HepG2 (cell line): ENCODE measurements around the gene PSEN1. TPM values are rescaled to one million over a fixed set of nuclear protein-coding genes. Genes with fewer than 3 reads are reported as not detected.

Source experiments
- HOXD1 ChIP-seq: sonication (generic); formaldehyde crosslinking; IDR thresholded peaks from 2 replicates; pipeline ENCODE4 v1.5.0; 2020; ENCODE audit warnings: missing genetic modification reagents
- RAD21 ChIP-seq: fragments of 450-650 bp; formaldehyde crosslinking; IDR thresholded peaks from 2 replicates; pipeline ENCODE4 v1.5.0; 2020; ENCODE audit warnings: mild to moderate bottlenecking
- SMC3 ChIP-seq: IDR thresholded peaks from 2 replicates; pipeline ENCODE4 v1.6.1; 2011; ENCODE audit warnings: low read length, improper control_type of control experiment
- ZFY ChIP-seq: sonication (generic); formaldehyde crosslinking; IDR thresholded peaks from 2 replicates; pipeline ENCODE4 v1.4.0; 2020; ENCODE audit warnings: missing genetic modification reagents
- ZNF121 ChIP-seq: sonication (generic); formaldehyde crosslinking; IDR thresholded peaks from 2 replicates; pipeline ENCODE4 v1.5.0; 2020; ENCODE audit warnings: mild to moderate bottlenecking, missing genetic modification reagents
- ZNF776 ChIP-seq: sonication (generic); formaldehyde crosslinking; IDR thresholded peaks from 2 replicates; pipeline ENCODE4 v1.4.0; 2020; ENCODE audit warnings: mild to moderate bottlenecking, missing genetic modification reagents
- polyA plus RNA-seq, 8 experiments: library from polyadenylated mRNA; depleted of rRNA in 3 of 8; stranded (reverse) in 7 of 8; unstranded in 1 of 8; fragments of >200 nt; fragmentation: Illumina TruSeq in 4 of 8; extraction: Trizol in 4 of 8; gene quantifications; 2 replicates each; pipeline versions ENCODE4 v1.2.1 to v1.2.3, GENCODE V29; 2011 to 2016; ENCODE audit warnings: low read depth in 4 of 8, missing spikeins in 1 of 8, mixed read lengths in 1 of 8; ENCODE audit not compliant: insufficient read depth in 1 of 8
- total RNA-seq, 5 experiments: library from RNA; depleted of rRNA; stranded (reverse); fragments of >200 nt; fragmentation: Illumina TruSeq; extraction: Trizol; gene quantifications; 2 replicates each; pipeline ENCODE4 v1.2.3, GENCODE V29; 2016; ENCODE audit warnings: low read depth in 1 of 5
- TF ChIP-seq, protein P1 (sequence below): sonication (generic); formaldehyde crosslinking; IDR thresholded peaks from 2 replicates; pipeline ENCODE4 v1.4.0; 2020; ENCODE audit warnings: missing genetic modification reagents, mild to moderate bottlenecking, borderline replicate concordance
- TF ChIP-seq, protein P2 (sequence below): sonication (generic); formaldehyde crosslinking; IDR thresholded peaks from one replicate; pipeline ENCODE4 v1.5.1; 2020; ENCODE audit warnings: mild to moderate bottlenecking, missing genetic modification reagents; ENCODE audit errors: not compliant biosample characterization
- TF ChIP-seq, protein P3 (sequence below): sonication (generic); formaldehyde crosslinking; IDR thresholded peaks from 2 replicates; pipeline ENCODE4 v1.4.0; 2020; ENCODE audit warnings: mild to moderate bottlenecking, missing genetic modification reagents, borderline replicate concordance

Gene PSEN1
- total and polyA plus RNA-seq, 2 of the 13 experiments (the other 11 are each of a cell fraction or from before 2014, with no cell fraction given), result 12.5 to 26.6 TPM

DNA sequence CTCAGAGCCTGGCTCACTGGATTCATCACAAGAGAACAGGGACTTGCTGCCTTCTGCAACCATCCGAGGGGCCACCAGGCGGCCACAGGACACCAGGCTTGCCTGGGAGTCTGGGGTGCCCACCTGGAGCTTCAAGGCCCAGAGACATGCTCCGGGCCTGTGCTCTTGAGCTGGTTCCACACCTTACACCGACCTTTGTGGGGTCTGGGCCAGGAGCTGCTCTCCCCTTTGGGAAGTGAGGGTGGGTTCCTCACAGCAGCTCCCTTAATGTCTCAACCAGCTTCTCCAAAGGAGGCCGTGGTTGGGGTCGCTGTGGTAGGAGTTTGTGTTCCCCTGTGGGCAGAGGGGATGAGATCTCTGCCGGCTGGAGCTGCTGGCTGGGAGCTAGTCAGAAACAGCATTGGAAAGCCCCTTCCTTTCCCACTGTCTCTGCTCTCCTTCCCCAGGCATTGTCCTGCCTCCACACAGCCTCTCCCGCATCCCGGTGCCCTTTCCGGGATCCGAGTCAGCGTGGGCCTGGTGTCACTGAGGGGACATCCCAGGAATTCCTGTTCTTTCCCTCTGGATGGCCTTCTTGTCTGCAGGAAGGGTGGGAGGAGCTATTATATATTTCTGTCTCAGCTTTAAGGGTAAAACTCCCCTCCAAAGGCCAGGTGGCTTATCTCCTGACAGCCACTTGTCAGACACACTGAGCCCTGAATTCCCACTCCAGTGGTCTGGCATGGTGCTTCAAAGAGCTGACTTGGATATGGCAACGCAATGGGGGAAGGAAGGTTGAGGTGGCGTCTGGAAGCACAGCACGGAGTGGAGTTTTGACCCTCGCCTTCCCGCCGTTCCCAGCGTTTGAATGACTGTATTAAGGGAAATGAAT, 95.9 kb downstream of the PSEN1 start (continued):
- TF ChIP-seq, protein P1, sequence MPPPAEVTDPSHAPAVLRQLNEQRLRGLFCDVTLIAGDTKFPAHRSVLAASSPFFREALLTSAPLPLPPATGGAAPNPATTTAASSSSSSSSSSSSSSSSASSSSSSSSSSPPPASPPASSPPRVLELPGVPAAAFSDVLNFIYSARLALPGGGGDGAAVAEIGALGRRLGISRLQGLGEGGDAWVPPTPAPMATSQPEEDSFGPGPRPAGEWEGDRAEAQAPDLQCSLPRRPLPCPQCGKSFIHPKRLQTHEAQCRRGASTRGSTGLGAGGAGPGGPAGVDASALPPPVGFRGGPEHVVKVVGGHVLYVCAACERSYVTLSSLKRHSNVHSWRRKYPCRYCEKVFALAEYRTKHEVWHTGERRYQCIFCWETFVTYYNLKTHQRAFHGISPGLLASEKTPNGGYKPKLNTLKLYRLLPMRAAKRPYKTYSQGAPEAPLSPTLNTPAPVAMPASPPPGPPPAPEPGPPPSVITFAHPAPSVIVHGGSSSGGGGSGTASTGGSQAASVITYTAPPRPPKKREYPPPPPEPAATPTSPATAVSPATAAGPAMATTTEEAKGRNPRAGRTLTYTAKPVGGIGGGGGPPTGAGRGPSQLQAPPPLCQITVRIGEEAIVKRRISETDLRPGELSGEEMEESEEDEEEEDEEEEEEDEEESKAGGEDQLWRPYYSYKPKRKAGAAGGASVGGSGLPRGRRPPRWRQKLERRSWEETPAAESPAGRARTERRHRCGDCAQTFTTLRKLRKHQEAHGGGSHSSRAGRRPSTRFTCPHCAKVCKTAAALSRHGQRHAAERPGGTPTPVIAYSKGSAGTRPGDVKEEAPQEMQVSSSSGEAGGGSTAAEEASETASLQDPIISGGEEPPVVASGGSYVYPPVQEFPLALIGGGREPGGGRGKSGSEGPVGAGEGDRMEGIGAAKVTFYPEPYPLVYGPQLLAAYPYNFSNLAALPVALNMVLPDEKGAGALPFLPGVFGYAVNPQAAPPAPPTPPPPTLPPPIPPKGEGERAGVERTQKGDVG, result peak; percentile 46; the same call in 1 of the 2 replicates
- TF ChIP-seq ZFY, result peak; percentile 35; the same call in 1 of the 2 replicates
- TF ChIP-seq ZNF121, result 0 out of 2 replicates have a peak, but pooled peaks have one; percentile 14
- TF ChIP-seq HOXD1, result no peak
- no peak for TF ChIP-seq ZNF776 (CRISPR knock-in tag)
- TF ChIP-seq, protein P2, sequence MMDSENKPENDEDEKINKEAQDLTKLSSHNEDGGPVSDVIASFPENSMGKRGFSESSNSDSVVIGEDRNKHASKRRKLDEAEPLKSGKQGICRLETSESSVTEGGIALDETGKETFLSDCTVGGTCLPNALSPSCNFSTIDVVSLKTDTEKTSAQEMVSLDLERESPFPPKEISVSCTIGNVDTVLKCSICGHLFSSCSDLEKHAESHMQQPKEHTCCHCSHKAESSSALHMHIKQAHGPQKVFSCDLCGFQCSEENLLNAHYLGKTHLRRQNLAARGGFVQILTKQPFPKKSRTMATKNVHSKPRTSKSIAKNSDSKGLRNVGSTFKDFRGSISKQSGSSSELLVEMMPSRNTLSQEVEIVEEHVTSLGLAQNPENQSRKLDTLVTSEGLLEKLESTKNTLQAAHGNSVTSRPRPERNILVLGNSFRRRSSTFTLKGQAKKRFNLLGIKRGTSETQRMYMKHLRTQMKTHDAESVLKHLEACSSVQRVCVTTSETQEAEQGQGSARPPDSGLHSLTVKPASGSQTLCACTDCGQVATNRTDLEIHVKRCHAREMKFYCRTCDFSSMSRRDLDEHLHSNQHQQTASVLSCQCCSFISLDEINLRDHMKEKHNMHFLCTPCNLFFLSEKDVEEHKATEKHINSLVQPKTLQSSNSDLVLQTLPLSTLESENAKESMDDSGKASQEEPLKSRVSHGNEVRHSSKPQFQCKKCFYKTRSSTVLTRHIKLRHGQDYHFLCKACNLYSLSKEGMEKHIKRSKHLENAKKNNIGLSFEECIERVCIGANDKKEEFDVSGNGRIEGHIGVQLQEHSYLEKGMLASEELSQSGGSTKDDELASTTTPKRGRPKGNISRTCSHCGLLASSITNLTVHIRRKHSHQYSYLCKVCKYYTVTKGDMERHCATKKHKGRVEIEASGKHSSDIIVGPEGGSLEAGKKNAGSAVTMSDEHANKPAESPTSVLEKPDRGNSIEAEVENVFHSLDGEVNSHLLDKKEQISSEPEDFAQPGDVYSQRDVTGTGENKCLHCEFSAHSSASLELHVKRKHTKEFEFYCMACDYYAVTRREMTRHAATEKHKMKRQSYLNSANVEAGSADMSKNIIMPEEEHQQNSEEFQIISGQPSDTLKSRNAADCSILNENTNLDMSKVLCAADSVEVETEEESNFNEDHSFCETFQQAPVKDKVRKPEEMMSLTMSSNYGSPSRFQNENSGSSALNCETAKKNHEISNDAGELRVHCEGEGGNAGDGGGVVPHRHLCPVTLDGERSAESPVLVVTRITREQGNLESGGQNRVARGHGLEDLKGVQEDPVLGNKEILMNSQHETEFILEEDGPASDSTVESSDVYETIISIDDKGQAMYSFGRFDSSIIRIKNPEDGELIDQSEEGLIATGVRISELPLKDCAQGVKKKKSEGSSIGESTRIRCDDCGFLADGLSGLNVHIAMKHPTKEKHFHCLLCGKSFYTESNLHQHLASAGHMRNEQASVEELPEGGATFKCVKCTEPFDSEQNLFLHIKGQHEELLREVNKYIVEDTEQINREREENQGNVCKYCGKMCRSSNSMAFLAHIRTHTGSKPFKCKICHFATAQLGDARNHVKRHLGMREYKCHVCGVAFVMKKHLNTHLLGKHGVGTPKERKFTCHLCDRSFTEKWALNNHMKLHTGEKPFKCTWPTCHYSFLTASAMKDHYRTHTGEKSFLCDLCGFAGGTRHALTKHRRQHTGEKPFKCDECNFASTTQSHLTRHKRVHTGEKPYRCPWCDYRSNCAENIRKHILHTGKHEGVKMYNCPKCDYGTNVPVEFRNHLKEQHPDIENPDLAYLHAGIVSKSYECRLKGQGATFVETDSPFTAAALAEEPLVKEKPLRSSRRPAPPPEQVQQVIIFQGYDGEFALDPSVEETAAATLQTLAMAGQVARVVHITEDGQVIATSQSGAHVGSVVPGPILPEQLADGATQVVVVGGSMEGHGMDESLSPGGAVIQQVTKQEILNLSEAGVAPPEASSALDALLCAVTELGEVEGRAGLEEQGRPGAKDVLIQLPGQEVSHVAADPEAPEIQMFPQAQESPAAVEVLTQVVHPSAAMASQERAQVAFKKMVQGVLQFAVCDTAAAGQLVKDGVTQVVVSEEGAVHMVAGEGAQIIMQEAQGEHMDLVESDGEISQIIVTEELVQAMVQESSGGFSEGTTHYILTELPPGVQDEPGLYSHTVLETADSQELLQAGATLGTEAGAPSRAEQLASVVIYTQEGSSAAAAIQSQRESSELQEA, result no peak
- peak; percentile 58; the same call in 1 of the 2 replicates for TF ChIP-seq SMC3
- TF ChIP-seq, protein P3, sequence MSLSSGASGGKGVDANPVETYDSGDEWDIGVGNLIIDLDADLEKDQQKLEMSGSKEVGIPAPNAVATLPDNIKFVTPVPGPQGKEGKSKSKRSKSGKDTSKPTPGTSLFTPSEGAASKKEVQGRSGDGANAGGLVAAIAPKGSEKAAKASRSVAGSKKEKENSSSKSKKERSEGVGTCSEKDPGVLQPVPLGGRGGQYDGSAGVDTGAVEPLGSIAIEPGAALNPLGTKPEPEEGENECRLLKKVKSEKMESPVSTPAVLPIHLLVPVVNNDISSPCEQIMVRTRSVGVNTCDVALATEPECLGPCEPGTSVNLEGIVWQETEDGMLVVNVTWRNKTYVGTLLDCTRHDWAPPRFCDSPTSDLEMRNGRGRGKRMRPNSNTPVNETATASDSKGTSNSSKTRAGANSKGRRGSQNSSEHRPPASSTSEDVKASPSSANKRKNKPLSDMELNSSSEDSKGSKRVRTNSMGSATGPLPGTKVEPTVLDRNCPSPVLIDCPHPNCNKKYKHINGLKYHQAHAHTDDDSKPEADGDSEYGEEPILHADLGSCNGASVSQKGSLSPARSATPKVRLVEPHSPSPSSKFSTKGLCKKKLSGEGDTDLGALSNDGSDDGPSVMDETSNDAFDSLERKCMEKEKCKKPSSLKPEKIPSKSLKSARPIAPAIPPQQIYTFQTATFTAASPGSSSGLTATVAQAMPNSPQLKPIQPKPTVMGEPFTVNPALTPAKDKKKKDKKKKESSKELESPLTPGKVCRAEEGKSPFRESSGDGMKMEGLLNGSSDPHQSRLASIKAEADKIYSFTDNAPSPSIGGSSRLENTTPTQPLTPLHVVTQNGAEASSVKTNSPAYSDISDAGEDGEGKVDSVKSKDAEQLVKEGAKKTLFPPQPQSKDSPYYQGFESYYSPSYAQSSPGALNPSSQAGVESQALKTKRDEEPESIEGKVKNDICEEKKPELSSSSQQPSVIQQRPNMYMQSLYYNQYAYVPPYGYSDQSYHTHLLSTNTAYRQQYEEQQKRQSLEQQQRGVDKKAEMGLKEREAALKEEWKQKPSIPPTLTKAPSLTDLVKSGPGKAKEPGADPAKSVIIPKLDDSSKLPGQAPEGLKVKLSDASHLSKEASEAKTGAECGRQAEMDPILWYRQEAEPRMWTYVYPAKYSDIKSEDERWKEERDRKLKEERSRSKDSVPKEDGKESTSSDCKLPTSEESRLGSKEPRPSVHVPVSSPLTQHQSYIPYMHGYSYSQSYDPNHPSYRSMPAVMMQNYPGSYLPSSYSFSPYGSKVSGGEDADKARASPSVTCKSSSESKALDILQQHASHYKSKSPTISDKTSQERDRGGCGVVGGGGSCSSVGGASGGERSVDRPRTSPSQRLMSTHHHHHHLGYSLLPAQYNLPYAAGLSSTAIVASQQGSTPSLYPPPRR (CRISPR knock-in tag), result no peak
- peak; percentile 89 for TF ChIP-seq RAD21 (CRISPR knock-in tag)
